CD4-positive, alpha-beta T cell treated with Interleukin-6 at 100 ng/mL for 8 hours (primary cell): ENCODE measurements around the gene HAUS1.
"Not testable (repeated sequence)": the region's sequence is repeated elsewhere in the genome, so short reads cannot be mapped to it uniquely, and the experiment has no call there.

Source experiments
- DNase-seq: peaks from one replicate; pipeline ENCODE4 v3.0.0-alpha.2; 2020; ENCODE audit warnings: mixed read lengths, low spot score

Gene HAUS1

DNA sequence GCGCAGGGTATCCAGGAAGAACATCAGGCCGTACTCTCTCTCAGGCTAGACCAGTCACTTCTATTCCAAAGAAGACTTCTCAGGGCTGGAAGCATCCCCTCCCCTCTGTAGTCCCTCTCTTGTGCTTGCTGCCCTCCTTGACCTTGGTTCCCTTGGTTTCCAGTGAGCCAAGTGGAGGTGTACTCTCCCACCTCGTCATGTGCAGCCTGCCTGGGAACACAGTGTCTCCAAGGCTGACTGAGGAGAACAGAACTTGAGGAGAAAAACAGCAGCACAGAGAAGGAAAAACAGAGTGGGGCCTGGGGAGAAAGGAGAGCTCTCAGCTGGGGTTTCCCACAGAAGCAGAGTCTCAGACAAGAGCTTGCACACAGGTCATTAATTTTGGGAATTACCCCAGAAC is 52.7 kb downstream of the HAUS1 start:
- no peak for DNase-seq

DNA sequence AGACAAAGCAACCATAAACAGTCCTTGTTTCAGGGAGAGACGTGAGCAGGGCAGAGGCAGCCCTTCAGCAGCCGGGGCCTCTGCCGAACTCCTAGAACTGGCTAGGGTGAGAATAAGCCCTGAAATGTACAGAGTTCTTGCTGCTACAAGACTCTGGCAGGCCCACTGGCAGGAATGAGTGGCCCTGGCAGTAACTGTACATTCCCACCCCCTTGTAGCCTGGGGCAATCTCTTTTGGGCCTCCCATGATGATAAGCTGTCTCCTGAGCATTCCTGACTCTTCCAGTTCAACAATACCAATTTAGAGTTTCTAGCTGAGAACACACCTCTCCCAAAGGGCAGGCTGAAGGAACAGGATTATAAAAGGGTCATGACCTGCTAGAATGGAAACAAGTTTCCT is 54.3 kb downstream of the HAUS1 start:
- no peak for DNase-seq

DNA sequence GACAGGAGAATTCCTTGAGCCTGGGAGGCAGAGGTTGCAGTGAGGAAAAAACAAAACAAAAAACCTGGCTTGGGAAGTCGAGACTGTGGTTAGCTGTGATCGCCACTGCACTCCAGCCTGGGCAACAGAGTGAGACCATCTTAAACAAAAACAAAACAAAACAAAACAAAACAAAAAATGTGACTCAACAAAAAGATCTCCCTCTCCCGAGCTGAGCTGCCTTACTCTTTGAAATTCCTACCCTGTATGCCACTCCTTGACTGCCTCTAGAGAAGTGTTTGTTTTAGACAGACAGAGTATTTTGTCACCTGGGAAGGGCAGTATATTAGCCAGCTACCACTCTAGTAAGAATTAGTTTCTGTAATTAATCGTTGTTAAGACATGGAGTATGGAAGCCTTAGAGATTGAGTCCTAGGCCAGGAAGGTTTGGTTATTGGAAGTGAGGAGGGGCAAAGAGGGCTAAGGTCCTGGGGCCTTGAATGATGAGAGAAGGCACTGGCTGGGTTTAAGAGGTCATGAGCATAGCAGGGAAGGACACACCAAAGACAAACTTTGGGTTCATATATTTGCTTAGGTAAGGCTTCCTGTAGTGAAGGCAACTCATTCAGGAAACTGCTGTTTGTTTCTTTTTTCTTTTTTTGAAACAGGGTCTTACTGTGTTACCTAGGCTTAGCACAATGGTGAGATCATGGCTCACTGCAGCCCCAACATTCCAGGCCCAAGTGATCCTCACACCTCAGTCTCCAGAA is 56.0 kb downstream of the HAUS1 start:
- no peak for DNase-seq

DNA sequence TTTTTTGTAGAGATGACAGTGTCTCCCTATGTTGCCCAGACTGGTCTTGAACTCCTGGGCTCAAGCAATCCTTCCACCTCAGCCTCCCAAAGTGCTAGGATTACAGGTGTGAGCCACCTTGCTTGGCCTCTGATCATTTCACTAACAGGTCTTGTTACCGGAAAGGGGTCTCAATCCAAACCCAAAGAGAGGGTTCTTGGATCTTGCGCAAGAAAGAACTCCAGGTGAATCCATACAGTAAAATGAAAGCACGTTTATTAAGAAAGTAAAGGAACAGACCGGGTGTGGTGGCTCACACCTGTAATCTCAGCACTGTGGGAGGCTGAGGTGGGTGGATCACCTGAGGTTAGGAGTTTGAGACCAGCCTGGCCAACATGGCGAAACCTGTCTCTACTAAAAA is 56.7 kb downstream of the HAUS1 start:
- DNase-seq: not testable (repeated sequence)

DNA sequence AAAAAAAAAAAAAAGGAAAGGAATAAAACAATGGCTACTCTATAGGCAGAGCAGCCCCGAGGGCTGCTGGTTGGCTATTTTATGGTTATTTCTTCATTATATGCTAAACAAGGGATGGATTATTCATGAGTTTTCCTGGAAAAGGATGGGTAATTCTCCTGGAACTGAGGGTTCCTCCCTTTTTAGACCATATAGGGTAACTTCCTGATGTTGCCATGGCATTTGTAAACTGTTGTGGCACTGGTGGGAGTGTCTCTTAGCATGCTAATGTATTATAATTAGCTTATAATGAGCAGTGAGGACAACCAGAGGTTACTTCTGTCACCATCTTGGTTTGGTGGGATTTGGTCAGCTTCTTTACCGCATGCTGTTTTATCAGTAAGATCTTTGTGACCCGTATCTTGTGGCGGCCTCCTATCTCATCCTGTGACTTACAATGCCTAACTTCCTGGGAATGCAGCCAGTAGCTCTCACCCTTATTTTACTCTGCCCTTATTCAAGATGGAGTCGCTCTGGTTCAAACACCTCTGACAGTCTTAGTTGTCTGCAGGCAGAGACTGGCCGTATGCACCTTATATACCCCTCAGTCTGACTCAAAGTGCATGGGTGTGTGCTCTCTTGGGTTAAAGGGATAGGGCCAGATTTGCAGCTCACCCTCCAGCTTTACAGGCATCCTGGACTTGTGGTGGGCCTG is 57.7 kb downstream of the HAUS1 start:
- no peak for DNase-seq

DNA sequence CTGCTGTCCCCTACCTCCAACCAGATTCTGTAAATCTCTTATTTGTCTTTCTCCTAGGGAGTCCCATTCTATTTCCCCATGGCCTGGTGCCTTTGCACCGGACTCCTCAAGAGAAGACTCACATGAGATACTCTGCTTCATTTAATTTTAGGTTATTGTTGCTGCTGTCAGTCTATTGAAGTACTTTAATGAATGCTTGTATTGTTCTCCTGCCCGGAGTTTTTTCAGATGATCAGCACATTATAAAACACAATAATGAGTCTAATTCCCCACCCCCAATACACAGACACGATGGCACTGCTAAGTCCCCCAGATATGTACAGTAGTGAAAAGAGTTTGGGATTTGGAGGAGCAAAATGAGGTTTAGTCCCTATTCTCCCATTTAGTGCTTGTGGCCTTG is 58.9 kb downstream of the HAUS1 start:
- no peak for DNase-seq

DNA sequence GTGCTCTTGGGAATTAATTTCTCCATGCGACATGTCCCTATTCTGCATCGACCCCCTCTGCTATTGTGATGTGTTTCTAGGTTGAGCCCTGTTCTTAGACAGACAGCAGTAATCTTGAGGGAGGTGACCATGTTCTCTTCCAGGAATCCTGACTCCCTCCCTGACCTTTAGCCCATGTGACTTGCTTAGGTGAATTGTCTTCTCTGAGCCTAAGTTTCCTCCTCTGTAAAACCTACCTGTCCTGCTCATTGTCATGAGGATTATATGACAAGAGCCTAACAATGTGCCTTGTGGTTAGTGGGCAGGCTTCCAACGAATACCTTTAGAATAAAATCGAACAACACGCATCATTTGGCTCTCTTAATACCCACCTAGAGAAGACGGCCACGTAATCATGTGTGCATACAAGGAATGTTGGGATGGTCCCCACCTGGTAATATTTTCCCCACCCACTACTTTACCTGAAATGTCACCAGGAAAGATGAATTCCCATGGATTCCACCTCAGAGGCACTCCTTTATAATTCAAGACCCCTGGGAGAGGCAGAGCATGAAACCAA is 59.8 kb downstream of the HAUS1 start:
- no peak for DNase-seq

DNA sequence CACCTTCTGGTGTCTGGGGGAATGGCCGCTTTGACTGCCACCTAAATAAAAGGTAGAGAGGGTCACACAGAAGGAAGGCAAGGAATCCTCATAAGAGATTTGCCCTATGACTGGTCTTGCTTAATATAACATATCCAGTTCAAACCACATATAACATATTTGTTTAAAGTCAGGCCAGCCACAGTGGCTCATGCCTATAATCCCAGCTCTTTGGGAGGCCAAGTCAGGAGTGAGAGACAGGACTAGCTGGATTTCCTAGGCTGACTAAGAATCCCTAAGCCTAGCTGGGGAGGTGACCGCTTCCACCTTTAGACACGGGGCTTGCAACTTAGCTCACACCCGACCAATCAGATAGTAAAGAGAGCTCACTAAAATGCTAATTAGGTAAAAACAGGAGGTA is 60.3 kb downstream of the HAUS1 start:
- DNase-seq: not testable (repeated sequence)

DNA sequence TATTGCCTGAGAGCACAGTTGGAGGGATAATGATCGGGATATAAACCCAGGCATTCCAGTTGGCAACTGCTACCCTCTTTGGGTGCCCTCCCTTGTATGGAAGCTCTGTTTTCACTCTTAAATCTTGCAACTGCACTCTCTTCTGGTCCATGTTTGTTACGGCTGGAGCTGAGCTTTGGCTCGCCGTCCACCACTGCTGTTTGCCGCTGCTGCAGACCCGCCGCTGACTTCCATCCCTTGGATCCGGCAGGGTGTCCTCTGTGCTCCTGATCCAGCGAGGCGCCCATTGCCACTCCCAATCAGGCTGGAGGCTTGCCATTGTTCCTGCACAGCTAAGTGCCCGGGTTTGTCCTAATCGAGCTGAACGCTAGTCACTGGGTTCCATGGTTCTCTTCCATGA is 60.7 kb downstream of the HAUS1 start:
- DNase-seq: no peak

DNA sequence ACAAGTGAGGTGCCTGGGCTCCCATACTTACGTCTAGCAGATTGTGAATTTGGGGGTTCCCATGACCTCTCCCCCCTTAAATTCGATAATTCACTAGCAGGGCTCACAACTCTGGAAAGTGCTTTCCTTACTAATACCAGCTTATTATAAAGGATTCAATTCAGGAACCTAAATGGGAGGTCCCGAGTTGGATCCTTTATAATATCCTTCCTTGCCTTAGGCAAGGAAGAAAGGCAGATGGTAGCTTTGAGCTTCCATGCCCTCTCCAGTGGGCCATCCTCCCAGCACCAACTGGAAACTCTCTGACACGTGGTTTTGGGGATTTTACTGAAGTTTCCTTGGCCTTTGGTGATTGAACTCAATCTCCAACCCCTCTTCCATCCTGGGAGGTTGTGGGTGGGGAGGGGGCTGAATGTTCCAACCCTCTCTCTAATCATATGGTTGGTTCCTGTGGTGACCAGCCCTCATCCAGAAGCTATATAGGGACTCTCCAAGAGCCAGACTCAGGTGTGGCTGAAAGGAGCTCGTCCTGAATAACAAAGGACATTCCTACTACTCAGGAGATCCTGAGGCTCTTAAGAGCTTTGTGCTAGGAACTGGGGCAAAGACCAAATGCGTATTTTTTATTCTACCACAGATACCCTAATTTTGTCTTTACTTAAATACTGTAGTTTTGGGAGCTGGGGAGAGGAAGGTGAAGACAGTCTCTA is 62.2 kb downstream of the HAUS1 start:
- DNase-seq: no peak

DNA sequence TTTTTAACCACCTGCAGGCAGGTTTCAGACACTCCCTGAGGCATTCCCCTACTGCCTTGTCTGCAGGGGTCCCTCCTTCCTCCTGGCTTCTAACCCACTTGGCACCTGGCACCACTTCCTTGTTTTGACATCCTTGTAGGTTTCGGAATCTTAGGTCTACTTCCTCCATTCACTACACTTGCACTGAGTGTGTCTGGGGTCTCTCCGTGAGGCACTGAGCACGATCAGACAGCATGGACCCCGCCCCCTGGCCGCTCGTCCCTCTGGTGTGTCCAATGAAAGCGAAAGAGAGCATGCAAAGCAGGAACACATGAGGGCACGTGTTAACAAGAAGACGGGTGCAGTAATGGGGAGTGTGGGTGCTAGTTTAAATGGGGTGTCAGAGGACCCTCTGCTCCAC is 63.8 kb downstream of the HAUS1 start:
- no peak for DNase-seq

DNA sequence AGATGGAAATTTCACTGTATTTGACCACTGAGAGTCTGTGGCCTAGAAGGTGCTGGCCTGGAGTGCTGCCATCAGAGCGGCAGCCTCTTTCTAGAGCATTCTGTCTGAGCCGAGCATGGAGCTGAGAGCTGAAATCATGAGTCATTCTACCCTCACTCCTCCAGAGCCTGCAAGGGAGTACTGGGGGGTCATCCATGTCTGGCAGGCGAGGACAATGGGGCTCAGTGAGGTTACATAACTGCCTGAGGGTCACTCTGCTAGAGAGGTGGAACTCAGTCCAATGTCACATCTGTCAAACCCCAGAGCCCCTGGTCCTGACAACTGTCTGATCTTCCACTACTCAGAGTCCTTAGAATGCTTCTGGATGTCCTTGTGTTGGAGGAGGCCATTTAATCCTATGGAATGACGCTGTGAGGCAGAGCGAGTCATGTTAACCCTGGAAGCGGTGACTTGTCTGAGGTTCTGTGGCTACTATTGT is 65.3 kb downstream of the HAUS1 start:
- no peak for DNase-seq

DNA sequence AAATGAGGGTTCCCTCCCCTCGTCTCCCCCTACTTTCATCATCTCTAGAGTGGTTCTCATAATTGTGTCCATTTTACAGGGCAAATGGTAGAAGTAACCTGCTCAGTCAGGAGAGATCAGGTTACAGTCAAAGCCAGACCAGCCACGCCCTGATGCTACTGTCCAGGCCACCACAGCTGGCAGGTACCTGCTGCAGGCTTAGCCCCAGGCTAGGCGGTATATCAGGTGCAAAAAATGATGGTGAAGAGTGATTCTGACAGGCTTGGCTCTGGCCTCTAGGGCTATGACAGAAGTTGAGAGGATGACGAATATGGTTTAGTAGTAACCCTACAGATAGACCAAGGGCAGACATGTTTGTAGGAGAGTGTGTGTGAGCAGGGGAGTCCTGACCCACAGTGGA is 67.1 kb downstream of the HAUS1 start:
- DNase-seq: no peak

DNA sequence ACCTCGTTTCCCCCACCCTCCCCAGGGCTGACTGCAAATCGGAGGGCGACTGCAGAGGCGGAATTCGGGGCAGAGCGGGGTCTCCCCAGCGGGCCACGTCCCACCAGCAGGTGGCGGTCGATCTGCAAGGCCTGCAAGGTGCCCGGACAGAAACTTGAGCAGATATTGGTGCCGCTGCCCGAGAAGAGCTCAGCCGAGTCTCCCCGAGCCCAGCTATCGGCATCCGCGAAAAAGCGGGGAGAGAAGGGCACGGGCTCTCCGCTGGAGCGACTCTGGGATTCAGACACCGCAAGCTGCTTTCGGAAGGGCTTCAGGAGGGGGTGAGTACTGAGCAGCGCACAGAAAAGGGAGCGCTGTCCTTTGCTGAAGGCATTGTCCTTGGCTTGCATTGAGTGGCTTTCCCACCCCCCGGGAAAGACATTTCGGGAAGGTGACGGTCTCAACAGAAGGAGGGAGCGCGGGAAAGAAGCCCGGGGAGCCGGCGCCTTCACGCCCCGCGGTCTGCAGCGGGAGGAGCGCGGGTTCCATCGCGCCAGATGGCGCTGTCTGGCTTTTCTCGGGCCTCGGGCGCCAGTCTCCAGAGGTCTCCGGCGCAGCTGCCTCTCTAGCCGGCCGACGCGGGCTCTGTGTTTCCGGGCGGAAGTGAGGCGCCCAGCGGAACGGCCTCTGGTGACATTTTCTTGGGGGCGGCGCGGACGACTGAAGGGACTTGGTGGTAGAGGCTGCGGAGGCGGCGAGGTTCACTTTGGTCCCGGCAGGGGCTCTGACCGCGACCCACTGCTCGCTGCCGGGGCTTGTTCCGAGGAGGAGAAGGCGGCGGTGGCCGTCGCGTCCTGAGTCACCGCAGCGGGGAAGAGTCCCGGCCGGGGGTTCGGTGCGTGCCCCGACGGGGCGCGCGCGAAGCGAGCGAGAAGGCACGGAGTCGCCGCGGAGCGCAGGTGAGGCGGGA is 69.5 kb downstream of the HAUS1 start:
- DNase-seq: peak; percentile 91

DNA sequence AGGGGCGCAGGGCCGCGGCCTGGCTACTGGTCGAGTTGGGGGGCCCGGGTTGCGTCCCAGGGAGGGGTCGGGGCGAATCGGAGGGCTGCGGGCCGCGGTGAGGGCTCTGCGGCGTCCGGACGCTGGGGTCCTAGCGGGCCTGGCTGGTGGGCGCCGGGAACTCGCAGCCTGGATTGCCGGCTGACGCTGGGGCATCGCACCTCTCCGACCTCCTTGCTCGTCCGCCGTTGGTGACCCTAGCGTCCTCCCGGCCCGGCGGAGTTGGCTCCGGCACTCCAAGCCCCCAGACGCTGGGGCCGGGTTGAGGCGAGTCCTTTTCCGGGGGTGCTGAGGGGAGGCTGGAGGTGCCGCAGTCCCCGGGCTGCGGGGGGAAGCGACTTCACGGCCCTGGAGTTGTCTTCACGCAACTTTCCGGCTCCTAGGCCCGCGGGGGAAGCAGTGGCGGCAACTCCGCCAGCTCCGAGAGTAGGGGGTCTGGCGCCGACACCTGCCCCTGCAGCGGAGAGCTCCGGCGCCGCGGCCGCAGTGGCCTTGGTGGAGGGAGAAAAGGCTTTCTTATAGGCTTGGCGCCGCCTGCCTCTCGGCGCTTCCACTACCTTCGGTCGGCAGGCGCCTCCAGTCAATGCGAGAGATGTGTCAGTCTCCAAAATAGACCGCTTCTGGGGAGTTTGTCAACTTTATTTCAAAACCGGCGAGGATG is 70.3 kb downstream of the HAUS1 start:
- peak; percentile 18 for DNase-seq

DNA sequence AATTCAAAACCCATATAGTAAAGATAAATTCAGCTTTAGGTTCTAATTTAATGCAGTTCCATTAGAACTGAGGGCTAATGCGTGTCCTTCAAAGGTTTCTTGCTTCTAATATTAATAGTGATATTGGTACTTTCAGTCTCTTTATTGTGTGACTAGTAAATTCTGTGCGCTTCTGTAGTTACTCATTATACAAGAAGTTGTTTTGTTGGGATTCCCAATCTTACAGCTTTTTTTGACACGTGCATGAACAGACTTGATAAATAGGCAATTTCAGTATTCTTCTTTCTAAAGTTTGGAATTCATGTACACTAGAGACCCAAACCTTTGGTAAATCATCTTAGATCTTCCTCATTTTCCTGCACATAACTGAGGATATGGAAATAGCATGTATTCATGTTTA is 71.8 kb downstream of the HAUS1 start:
- no peak for DNase-seq
